GM18498 (cell line): ENCODE measurements around the gene ITGB3.

Experiments used
- ATAC-seq: cut with Tn5 transposase; IDR thresholded peaks from one replicate; pipeline ENCODE4 v1.9.1; 2021; ENCODE audit warnings: mild to moderate bottlenecking, moderate library complexity; ENCODE audit not compliant: unreplicated experiment

The ITGB3 gene

DNA sequence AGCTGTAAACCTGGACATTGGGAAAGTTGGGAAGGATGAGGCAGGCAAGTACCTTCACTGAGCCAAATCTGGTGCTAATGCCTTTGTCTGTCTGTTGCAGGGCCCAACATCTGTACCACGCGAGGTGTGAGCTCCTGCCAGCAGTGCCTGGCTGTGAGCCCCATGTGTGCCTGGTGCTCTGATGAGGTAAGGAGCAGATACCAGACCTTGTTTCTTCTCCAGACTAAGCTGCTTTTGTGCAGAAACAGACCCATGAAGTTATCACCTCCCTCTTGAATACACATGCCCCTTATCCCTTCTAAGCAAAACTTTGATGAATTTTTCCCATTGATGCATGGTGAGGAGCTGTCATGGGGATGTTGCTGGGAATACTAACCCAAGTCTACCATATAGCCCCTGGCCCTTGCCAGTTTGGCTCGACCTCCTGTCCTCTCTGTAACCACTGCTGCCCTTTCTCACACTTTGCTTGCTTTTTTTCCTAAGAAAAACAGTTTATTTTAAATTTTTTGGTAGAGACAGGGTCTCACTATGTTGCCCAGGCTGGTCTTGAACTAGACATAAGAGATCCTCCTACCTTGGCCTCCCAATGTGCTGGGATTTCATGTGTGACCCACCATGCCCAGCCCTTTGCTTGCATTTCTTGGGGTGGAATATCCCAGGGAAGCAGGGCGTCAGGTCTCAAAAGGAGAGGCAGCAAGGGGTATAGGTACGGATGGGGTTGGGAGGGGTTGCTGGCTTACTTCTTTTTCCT, 20.9 kb downstream of the ITGB3 start:
- ATAC-seq = no peak

DNA sequence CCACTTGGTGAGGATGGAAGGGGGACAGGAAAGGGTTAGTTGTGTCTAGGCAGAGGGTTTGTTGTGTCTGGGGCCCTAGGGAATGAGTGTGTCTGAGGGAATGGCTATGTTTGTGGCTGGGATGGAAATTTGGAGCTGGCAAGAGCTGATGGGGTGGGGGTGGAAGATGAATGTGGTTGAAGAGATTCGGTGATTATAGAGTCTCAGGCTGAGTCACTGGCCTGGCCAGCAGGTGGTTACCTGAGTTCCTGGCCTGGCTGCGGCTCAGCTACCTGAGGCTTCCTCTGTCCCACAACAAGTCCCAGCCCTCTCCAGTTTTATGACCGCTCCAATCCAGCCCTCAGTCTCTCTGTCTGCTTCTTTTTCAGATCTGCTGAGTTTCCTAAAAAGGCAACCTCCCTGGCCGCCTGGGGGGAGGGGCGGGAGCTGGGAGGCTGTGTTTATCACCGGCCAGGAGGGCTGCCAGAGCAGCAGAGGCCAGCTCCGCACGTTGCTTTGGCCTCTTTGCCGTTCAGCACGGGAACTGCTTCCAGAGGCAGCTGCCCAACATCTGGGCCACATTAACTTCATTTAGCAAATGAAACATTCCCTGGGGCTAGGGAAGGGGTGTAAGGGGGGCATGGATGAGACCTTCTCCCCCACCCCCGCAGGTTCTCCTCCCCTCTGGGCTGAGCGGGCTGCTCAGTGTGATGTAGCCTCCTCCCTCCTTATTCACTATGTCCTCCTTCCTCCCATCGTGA, 21.8 kb downstream of the ITGB3 start:
- ATAC-seq = no peak

DNA sequence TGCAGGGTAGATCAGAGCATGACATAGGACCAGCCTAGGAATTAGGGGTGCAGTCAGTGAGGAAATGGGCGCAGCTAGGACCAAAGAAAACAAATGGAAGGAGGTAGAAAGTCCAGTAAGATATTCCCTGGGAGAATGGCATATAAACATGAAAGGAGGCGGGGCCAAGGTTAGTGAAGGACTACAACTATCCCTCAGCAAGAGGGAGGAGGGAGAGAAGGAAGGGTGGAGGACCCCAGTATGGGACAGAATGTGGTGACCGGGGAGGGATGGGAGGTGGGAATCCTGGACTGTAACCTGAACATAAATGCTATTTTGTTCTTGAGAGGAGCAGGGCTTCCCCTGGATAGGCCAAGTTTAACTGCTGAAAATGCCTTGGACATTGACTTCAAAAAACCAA, 22.8 kb downstream of the ITGB3 start:
- no peak for ATAC-seq

DNA sequence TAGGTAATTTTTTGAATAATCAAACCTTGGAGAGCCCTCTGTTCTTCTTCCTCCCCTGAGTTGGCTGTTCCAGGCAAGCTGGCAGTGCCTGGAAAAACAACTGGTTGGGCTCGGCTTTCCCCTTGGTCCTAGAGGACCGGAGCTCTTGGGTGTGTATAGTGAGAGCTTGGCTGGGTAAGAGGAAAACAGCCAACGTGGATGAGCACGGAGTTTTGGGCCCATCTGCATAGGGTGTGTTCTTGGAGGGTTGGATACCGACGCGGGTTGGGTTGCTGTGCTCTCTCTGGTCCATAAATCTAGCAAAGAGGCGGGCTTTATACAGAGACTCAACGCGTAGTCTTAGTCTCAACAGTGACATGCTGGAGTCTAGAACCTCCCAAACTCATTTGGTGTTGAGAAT, 23.2 kb downstream of the ITGB3 start:
- ATAC-seq = no peak

DNA sequence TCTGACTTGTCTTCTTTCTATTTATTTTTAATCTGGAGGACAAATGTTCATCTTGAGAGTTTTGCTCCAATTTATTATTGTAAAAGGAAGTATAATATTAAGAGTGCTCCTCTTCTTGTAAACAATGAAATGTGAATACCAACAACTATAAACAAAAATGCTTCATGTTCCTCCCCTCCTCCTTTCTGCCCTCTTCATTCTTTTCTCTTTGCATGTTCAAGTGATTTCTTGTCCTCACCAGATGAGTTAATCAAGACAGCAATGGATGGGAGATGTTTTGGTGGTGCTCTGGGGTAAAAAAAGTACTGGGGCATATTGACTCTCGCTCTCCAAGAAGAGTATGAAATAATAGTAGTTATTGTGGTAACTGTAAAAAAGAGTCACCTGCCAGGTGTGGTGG, 24.3 kb downstream of the ITGB3 start:
- no peak for ATAC-seq

DNA sequence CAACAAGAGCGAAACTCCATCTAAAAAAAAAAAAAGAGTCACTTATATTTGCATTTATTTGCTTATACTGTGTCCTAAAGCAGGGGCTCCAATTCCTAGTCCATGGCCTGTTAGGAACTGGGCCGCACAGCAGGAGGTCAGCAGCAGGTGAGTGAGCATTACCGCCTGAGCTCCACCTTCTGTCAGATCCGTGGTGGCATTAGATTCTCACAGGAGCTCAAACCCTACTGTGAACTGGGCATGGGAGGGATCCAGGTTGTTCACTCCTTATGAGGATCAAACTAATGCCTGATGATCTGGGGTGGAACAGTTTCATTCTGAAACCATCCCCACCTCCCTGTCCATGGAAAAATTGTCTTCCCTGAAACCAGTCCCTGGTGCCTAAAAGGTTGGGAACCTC, 24.9 kb downstream of the ITGB3 start:
- ATAC-seq = no peak

DNA sequence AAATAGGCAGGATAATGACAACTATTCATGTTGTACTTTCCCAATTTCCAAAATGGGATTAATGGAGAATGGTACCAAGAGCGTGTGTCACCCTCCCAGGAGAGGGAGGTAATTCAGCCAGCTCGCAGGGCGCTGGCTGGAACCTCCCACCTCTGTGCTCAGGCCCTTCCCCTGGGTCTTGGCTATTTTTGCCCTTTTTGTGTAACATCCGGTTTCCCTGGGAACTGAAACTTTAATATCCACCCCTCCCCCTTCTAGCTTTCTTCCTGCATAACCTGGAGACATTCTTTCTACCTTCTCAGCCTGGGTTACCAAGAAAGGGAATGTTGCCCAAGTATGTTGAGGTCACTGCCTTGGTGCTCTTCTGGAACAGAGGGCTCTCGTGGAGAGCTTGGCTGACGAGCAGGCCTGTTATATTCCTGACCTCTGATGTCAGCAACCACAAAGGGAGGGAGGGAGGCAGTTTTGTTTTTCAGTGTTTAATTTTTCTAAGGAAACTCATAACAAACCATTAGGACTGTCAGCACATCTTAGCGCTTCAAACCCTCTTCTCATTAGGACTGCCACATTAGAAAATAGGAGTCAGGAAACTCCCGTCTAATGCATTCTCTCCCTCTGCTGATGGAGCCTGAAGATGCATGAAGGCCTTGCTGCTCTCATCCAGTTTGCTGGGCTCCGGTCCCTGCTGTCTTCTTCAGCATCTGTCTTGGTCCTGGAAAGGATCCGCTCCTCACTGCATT, 25.6 kb downstream of the ITGB3 start:
- ATAC-seq = peak; percentile 69

DNA sequence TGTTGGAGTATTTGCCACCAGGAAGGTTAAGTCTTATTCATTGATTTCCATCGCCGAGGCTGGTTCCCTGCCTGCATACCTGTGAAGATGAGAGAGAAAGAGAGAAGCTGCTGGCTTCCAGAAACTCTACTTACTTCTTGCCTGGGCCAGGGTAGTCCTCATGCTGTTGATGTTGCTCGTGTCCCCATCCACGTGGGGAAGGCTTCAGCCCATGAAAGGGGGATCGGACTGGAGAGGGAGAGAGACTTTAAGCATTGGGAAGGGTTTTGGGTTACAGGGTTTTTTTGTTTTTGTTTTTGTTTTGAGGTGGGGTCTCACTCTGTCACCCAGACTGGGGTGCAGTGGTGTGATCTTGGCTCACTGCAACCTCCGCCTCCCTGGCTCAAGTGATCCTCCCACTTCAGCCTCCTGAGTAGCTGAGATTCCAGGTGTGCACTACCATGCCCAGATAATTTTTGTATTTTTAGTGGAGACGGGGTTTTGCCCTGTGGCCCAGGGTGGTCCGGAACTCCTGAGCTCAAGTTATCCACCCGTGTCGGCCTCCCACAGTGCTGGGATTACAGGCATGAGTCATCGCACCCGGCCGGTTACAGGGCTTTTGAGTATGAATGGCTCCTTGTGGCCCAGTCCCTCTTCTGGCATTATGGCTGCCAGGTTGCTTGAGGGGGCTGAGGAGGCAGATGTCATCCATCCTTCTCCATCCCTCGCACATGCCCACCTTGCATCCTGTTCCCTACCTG, 26.6 kb downstream of the ITGB3 start:
- ATAC-seq = no peak

DNA sequence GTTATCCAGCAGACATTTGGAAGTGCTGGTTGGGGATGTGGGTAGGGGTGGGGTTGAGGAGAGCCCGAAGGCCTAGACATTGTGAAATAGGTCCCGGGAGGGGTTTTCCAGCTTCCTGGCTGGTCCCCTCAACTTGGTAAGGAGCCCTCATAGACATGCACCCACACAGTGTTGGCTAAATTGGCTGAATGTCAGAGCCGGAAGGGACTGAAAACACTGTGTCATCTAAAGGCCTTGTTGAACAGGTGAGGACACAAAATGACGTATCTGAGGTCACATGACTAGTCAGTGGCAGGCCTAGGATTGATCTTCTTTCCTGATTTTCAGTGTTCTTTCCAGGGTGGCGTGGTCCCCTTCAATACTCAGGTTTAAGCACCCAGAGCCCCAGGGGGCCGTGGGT, 27.6 kb downstream of the ITGB3 start:
- no peak for ATAC-seq

DNA sequence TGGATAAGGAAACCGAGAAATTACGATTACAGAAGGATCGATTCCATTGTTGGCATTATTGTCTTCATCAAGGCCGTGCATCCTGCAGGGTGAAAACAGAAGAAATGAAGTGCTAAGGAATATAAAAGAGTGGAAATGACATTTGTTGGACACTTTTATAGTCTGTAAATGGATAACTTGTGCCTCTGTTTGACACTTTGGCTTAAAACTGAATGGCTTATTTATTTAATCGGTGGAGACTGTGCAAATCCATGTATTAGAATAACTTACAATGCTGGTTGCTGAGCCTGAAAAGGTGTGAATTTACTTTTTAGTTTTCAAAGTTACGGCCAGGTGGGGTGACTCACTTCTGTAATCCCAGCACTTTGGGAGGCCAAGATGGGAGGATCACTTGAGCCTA, 31.4 kb downstream of the ITGB3 start:
- ATAC-seq = no peak

DNA sequence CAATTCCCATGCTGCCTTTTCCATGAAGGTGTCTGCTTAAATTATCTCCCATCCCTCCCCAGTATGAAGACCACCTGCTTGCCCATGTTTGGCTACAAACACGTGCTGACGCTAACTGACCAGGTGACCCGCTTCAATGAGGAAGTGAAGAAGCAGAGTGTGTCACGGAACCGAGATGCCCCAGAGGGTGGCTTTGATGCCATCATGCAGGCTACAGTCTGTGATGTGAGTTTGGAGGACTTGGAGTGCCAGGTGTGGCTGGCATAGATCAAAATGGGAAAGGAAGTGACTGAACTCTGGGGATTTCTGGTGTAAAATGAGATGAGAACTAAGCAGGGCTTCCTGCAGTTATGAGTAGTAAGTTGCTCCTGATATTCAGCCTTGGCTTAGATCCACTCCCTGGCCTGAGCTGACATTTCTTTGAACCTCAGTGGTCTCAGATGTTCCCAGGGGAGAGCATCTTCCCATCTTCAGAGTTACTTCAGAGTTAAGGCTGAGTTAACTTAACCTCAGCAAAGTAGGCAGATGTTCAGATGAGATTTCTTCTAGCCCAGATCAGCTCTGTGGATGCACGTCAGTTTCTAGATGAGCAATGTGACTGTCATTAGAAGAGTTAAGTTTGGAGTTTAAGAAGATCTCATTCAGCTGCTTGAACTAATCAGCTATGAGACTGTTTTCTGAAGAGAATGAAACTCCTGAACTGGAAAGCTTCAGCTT, 32.7 kb downstream of the ITGB3 start:
- ATAC-seq = peak; percentile 63

DNA sequence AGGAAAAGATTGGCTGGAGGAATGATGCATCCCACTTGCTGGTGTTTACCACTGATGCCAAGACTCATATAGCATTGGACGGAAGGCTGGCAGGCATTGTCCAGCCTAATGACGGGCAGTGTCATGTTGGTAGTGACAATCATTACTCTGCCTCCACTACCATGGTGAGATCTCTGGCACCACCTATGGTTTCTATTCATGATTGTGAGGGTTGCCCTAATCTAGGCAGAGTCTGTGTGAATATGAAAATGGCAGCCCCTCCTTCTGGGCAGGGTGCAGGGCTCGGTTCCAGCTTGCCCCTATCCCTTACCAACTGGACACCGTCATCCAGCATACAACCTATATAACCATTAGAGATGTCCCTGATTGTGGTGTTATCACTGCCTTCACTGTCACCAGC, 33.4 kb downstream of the ITGB3 start:
- ATAC-seq = no peak

DNA sequence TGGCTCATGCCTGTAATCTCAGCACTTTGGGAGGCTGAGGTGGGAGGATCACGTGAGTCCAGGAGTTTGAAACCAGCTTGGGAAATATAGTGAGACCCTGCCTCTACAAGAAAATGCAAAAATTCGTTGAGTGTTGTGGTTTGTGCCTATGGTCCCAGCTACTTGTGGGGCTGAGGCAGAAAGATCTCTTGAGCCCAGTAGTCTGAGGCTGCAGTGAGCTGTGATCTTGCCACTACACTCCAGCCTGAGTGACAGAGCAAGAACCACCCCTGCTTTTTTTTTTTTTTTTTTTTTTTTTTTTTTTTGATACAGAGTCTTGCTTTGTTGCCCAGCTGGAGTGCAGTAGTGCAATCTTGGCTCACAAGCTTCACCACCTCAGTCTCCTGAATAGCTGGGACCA, 34.0 kb downstream of the ITGB3 start:
- ATAC-seq = no peak

DNA sequence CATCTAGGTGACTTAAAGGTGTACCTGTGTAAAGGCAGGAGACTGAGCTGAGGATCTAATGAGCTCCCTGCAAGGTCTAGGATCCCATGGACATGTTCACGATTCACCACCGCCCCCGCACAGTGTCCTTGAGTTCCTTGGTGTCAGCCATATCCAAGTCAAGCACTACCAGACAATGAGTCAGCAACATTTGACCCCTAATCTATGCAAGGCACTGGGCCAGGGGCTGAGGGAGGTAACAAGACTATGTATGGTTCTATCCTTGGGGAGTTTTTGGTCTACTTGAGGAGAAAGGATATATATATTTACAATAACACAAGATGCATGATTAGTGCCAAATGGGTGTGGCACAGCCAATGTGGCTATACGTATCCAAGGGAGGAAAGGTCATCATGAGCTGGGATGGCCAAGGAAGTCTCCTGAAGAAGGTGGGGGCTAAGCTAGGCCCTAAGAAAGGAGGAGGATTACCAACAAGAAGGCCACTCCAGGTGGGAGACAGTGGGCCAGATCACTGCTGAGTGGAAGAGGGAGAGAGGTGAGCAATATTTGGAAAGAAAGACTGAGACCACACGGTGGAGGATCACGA, 35.0 kb downstream of the ITGB3 start:
- no peak for ATAC-seq

DNA sequence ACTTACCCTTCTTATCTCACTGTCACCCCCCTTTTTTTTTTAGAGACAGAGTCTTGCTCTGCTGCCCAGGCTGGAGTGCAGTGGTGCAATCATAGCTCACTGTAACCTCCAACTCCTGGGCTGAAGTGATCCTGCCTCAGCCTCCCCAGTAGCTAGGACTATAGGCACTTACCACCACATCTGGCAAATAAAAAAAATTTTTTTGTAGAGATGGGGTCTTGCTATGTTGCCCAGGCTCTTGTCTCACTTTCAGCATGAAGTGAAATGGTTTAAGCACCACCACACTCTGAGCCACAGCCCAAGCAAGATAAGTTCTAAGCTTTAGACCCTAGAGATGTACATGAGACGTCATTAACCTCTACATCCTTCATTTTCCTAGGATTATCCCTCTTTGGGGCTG, 35.7 kb downstream of the ITGB3 start:
- no peak for ATAC-seq

DNA sequence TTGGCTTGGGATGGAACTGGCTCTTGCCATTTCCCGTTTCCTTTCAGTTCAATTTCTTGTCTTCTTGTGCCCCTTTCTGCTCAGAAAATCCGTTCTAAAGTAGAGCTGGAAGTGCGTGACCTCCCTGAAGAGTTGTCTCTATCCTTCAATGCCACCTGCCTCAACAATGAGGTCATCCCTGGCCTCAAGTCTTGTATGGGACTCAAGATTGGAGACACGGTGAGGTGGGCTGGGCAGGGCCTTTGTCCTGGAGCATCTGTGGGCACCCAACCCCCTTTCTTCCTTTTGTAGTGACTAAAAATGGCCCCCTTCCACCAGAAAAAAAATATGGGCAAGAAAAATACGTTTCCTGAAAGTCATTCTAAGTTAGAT, 37.2 kb downstream of the ITGB3 start:
- ATAC-seq = no peak

DNA sequence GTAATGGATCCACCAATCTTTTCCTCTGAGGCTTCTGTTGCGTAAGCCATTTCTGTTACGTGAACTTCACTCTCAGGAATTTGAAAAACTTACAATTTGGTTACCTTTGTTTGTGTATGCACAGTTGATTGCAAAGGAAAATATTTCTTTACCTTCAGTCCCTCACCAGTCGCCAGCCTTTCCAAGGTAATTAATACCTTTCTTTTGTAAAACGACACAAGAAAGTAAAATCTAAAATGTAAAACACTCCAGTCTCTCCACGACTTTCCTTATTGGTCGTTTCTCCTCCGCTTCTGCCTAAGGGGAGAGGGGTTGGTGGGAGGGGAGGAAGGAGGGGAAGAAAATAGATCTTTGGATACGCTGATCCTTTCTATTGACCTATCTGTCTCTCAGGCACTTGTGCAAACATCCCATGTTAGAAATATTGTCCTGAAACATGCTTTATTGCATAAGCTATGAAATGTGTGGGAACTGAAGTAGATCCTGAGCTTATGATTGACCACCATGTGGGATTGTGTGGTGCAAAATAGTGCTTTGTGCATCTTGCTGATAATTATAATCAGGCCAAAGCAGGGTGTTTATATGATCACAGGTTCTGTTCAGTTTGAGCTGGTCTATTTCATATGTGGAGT, 37.7 kb downstream of the ITGB3 start:
- no peak for ATAC-seq

DNA sequence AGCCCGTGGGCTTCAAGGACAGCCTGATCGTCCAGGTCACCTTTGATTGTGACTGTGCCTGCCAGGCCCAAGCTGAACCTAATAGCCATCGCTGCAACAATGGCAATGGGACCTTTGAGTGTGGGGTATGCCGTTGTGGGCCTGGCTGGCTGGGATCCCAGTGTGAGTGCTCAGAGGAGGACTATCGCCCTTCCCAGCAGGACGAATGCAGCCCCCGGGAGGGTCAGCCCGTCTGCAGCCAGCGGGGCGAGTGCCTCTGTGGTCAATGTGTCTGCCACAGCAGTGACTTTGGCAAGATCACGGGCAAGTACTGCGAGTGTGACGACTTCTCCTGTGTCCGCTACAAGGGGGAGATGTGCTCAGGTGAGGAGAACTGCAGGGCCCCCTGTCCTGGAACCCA, 38.6 kb downstream of the ITGB3 start:
- ATAC-seq = no peak

DNA sequence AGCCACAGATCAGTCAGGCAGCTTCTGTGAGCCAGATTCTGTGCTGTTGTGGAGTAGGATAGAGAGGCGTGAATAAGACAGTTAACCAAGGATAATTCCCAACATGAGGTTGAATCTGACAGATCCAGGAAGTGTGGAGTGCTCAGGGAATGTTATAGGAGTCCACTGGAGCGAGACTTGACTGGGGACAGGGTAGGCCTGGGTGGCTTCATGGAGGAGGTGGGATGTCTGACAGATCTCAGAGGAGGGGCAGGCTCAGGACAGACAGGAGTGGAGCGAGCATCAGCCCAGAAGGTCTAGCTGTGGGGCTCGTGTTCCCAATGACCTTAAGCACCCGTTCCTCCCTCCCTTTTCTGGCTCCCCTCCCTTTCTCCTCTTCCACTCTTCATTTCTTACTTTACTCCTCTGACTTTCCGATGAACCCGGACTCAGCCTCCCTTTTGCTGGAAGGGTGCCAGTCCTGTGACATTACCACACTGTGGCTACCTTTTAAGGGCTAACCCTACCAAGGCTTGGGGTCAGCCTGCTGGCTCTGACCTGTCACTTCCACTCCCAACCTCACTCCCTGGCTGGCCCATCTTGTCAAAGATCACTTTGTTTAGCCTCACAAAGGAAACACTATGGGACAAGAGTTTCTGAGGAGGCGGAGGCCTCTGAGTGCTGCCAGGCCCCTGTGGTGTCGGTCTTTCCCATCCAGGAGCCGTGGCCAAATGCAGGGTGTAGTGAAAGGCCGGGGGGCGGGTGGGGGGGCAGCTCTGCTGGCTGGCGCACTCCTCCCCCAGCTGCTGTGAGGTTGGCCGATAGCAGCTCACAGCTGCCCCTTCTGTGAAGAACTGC, 41.6 kb downstream of the ITGB3 start:
- ATAC-seq = no peak
